ENCODE data around the gene GLRX5. TPM values are rescaled to one million over a fixed set of nuclear protein-coding genes. Genes with fewer than 3 reads are reported as not detected.

GLRX5 gene
- polyA plus RNA-seq, 1 experiment = 15.3 TPM

Small RNA genes within 50 kb of the gene (small RNA-seq; reads per million reads assigned to genes)
- 3.6 reads per million, percentile 48 among the genes with 10 or more reads in this experiment for gene SCARNA13 (ENCODE audit: insufficient read length, low read depth, low replicate concordance)

Other genes starting within 250 kb of the GLRX5 start
- 0.13 and 0.27 TPM in 2 replicates for gene CLMN, start 215.1 kb upstream of the GLRX5 start, polyA plus RNA-seq (2011; rRNA removed)
- 3.5 TPM in 2 replicates for gene SYNE3, start 18.4 kb upstream of the GLRX5 start, polyA plus RNA-seq (2011; rRNA removed)
- gene TCL1B, start 151.4 kb downstream of the GLRX5 start, polyA plus RNA-seq (2011; rRNA removed) = not detected in 2 replicates
- gene TCL1A, start 179.1 kb downstream of the GLRX5 start, polyA plus RNA-seq (2011; rRNA removed) = not detected in 2 replicates